A549 (cell line): ENCODE data around the gene MDH2.
"Not testable (repeated sequence)": the region's sequence is repeated elsewhere in the genome, so short reads cannot be mapped to it uniquely, and the experiment has no call there.

Experiments used
- BCL3 ChIP-seq: fragments of >200 bp; sonication (Bioruptor Twin); formaldehyde crosslinking; IDR thresholded peaks from 3 replicates; pipeline ENCODE4 v1.6.1; 2016
- CTCF ChIP-seq: fragments of >200 bp; sonication (Bioruptor Twin); formaldehyde crosslinking; IDR thresholded peaks from 3 replicates; pipeline ENCODE4 v1.5.1; 2016
- E2F6 ChIP-seq: IDR thresholded peaks from 2 replicates; pipeline ENCODE4 v1.6.1; 2012; ENCODE audit warnings: low read depth, borderline replicate concordance
- HMGXB4 ChIP-seq: fragments of 250-450 bp; sonication (Bioruptor Pico); IDR thresholded peaks from 2 replicates; pipeline ENCODE4 v1.5.0; 2021; ENCODE audit warnings: mild to moderate bottlenecking, moderate library complexity, borderline replicate concordance
- KDM5A ChIP-seq: fragments of 200-600 bp; sonication (generic); IDR thresholded peaks from 2 replicates; pipeline ENCODE4 v1.6.1; 2016; ENCODE audit warnings: antibody characterized with exemption, mild to moderate bottlenecking
- PHF8 ChIP-seq: fragments of 200-600 bp; sonication (generic); IDR thresholded peaks from 2 replicates; pipeline ENCODE4 v1.6.1; 2016; ENCODE audit warnings: low read depth, mild to moderate bottlenecking, antibody characterized with exemption, moderate library complexity, borderline replicate concordance
- POLR2A ChIP-seq: IDR thresholded peaks from 2 replicates; pipeline ENCODE4 v1.6.1; 2012; ENCODE audit warnings: mild to moderate bottlenecking, low read length
- RNF2 ChIP-seq: fragments of 200-600 bp; sonication (generic); IDR thresholded peaks from 2 replicates; pipeline ENCODE4 v1.6.1; 2016; ENCODE audit warnings: low read depth, mild to moderate bottlenecking, antibody characterized with exemption, moderate library complexity, borderline replicate concordance
- USF2 ChIP-seq: fragments of 450-650 bp; IDR thresholded peaks from 2 replicates; pipeline ENCODE4 v1.6.1; 2014; ENCODE audit warnings: antibody characterized with exemption

GRCh38 chr7:76005004-76005403, 42.9 kb upstream of the MDH2 start:
- TF ChIP-seq CTCF; HMGXB4 (CRISPR knock-in tag); BCL3; KDM5A; POLR2A; E2F6; RNF2; USF2; PHF8: not testable (repeated sequence)
